ENCODE data around the gene PLCB4. TPM values are rescaled to one million over a fixed set of nuclear protein-coding genes. Genes with fewer than 3 reads are reported as not detected.

The PLCB4 gene
- total RNA-seq (ENCODE audit: low replicate concordance): 0.25 and 4.1 TPM in 2 replicates

DNA sequence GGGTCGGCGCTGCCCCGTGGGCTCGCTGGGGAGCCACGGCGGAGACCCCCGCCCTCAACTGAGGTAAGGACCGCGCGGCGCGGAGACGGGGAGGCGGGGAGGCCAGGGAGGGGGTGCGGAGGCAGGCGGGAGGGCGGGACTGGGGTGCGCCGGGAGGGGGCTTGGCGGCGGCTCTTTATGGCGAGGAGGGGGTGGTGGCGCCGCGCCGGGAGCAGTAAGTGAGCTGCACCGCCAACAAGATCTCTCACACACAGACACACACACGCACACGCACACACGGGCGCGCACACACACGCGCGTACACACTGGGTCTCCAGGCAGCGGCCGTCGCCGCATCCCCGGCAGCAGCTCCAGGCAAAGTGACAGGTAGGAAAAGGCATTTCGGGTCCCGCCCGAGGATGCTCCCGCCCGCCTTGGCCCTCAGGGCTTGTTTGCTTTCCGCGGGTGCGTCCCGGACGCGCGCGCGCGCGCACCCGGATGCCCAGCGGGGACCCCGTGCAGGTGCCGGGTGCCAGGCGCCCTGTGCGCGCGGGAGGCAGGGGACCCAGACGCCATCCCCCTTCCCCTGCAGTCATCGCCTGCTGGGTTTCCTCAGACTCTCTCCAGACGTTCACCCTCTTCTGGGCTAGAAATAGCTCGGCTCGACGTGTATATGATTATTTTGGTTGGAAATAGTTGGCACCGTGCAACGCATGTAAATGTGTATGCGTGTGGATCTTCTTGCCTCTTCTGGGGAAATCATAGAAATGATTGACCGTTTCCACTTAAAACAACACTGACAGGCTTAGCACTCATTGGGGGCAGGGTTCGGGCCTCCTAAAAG, at the start of gene PLCB4:
Gene PLCB4 (plus strand): TSS at position 247 of the 823 bp plus-strand sequence. CDS start 238,728 bp downstream, outside the sequence.
- TF ChIP-seq, protein P1, sequence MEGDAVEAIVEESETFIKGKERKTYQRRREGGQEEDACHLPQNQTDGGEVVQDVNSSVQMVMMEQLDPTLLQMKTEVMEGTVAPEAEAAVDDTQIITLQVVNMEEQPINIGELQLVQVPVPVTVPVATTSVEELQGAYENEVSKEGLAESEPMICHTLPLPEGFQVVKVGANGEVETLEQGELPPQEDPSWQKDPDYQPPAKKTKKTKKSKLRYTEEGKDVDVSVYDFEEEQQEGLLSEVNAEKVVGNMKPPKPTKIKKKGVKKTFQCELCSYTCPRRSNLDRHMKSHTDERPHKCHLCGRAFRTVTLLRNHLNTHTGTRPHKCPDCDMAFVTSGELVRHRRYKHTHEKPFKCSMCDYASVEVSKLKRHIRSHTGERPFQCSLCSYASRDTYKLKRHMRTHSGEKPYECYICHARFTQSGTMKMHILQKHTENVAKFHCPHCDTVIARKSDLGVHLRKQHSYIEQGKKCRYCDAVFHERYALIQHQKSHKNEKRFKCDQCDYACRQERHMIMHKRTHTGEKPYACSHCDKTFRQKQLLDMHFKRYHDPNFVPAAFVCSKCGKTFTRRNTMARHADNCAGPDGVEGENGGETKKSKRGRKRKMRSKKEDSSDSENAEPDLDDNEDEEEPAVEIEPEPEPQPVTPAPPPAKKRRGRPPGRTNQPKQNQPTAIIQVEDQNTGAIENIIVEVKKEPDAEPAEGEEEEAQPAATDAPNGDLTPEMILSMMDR (IDR thresholded peaks at IDR 0.05; ENCODE audit: insufficient read depth, low read length): no peak
- peak within 1 kb of the TSS; percentile 74 for H3K4me3 ChIP-seq (ENCODE audit: low read depth, low read length)
- peak; percentile 32 for DNase-seq (ENCODE audit: low read depth)

DNA sequence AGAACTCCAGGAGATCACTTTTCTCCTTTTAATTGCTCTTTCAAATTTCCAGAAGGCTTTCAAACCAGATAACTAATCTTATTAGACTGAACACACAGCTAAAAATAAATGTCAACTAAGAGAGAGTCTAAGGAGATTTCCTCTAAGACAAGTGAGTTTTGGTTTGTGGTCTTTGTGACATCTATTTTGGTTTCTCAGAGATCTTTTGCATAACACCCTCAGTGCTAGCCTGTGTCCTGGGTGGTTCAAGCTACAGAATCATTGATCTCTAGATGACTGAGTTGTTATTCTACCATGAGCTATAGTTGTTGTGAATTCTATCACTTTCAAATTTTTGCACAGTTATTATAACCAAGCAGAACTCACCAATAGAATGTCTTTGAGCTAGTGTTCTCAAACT, 49.1 kb upstream of the PLCB4 start:
- H3K4me3 ChIP-seq (ENCODE audit: low read depth, low read length): no peak overlapping the region
- DNase-seq (ENCODE audit: low read depth): no peak
- TF ChIP-seq, protein P1 (IDR thresholded peaks at IDR 0.05; ENCODE audit: insufficient read depth, low read length): no peak

DNA sequence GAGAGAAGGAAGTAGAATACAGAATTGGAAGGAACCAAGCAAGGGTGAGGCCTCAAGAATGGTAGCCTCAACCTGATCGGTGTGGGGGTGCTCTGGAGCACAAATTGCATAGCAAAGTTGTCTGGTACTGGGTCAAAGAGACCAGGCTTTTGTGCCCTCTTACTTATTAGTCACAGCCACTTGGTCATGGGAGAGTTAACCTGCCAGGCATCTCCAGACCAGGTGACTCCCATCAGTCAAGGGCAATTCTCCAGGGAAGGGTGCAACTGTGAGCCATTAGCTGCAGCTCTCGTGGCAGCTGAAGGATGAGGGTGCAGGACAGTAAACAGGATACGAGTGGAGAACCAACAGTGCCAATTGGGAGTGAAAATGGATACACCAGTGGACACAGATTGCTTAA, 47.7 kb upstream of the PLCB4 start:
- no peak for DNase-seq (ENCODE audit: low read depth)
- no peak overlapping the region for H3K4me3 ChIP-seq (ENCODE audit: low read depth, low read length)
- TF ChIP-seq, protein P1 (IDR thresholded peaks at IDR 0.05; ENCODE audit: insufficient read depth, low read length): no peak

DNA sequence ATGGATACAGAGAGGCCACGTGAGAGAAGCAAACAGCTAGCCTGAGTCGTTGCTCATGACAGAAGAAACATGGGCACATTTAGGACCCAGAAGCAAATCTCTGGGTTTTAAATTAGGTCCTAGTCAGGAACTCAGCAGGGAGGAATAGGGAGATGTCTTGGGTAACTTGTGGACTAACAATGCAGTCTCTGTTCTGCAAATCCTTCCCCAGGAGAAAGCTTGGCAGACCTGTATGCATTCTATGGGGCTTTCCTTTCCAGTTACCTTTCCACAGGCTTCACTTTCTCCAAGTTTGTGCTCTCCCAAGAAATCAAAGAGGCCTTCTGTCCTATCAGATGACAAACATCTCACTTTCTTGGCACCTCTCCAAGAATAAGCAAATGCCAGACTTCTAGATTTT, 47.2 kb upstream of the PLCB4 start:
- DNase-seq (ENCODE audit: low read depth): no peak
- H3K4me3 ChIP-seq (ENCODE audit: low read depth, low read length): no peak overlapping the region
- TF ChIP-seq, protein P1 (IDR thresholded peaks at IDR 0.05; ENCODE audit: insufficient read depth, low read length): no peak

DNA sequence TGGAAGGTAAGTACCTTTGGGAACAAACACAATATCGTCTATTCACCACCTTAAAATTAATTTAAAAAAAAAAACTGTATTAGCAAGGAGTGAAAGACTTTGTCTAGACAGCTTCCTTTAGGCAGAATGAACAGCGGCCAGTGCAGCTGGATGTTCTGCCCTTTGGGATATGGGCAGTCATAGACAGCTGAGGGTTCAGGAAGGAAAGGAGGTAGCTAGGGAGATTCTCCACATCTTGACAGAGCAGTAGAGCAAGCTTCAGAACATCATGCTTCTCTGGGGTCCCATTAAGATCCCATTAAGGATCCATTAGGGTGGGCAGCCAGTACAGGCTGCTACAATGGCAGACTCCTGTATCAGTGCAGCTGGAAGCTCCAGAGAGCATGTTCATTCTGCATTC, 46.5 kb upstream of the PLCB4 start:
- no peak overlapping the region for H3K4me3 ChIP-seq (ENCODE audit: low read depth, low read length)
- DNase-seq (ENCODE audit: low read depth): no peak
- TF ChIP-seq, protein P1 (IDR thresholded peaks at IDR 0.05; ENCODE audit: insufficient read depth, low read length): no peak

DNA sequence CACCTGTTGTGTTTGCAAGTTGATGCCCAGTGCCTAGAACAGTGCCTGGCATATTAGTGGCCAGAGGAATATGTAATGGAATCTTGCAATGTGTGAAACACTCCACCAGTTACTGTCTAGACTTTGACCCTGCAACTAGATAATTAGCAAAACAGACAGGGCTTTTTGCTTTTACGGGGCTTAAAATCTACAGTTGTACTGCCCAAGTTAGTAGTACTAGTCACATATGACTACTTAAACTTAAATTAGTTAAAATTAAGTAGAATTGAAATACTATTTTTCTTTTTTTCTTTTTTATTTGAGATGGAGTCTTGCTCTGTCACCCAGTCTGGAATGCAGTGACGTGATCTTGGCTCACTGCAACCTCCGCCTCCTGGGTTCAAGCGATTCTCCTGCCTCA, 44.3 kb upstream of the PLCB4 start:
- H3K4me3 ChIP-seq (ENCODE audit: low read depth, low read length): no peak overlapping the region
- DNase-seq (ENCODE audit: low read depth): no peak
- TF ChIP-seq, protein P1 (IDR thresholded peaks at IDR 0.05; ENCODE audit: insufficient read depth, low read length): no peak

Measured in fibroblast of the aortic adventitia (primary cell).